Gastrocnemius medialis (tissue), 4 donors: ENCODE measurements around the gene TNFRSF13B. TPM values are rescaled to one million over a fixed set of nuclear protein-coding genes. Genes with fewer than 3 reads are reported as not detected.

ENCODE experiments used
- ATAC-seq, 2 donors: fragments of 150-250 bp; one replicate each; pipeline ENCODE4 v1.9.1; 2016
- DNase-seq, 2 donors: peaks; one replicate each; pipeline ENCODE4 v3.0.0-alpha.2; 2019
- H3K27ac ChIP-seq, 4 donors: fragments of 200-600 bp; sonication (generic); 1 replicate in 1 of 4; 2 replicates in 3 of 4; pipeline ENCODE4 v1.5.1; 2016 to 2018; ENCODE audit warnings: mild to moderate bottlenecking in 2 of 4, moderate library complexity in 1 of 4
- H3K27me3 ChIP-seq, 3 donors: fragments of 200-600 bp; sonication (generic) in 2 of 3; 1 replicate in 1 of 3; 2 replicates in 2 of 3; pipeline versions ENCODE4 v1.5.1 to v1.6.0; 2016 to 2019; ENCODE audit warnings: mild to moderate bottlenecking in 1 of 3, moderate library complexity in 1 of 3
- H3K36me3 ChIP-seq, 2 donors: fragments of 200-600 bp; sonication (generic) in 1 of 2; one replicate each; pipeline ENCODE4 v1.5.1; 2017 to 2018
- H3K4me1 ChIP-seq, 2 donors: fragments of 200-600 bp; sonication (generic) in 1 of 2; one replicate each; pipeline ENCODE4 v1.5.1; 2016 to 2017; ENCODE audit warnings: mild to moderate bottlenecking in 2 of 2
- H3K4me3 ChIP-seq, 4 donors: fragments of 200-600 bp; sonication (generic) in 3 of 4; 1 replicate in 1 of 4; 2 replicates in 3 of 4; pipeline ENCODE4 v1.5.1; 2016 to 2019; ENCODE audit warnings: mild to moderate bottlenecking in 2 of 4
- H3K9me3 ChIP-seq, 3 donors: fragments of 200-600 bp; sonication (generic) in 2 of 3; 1 replicate in 1 of 3; 2 replicates in 2 of 3; pipeline ENCODE4 v1.5.1; 2016 to 2019
- POLR2A ChIP-seq, 2 donors: fragments of 450-650 bp; IDR thresholded peaks; one replicate each; pipeline ENCODE4 v1.6.1; 2017; ENCODE audit warnings: antibody characterized with exemption in 2 of 2, mild to moderate bottlenecking in 2 of 2, moderate library complexity in 2 of 2
- in situ Hi-C, 4 donors: fragments of 200-750 bp; cut with MboI; loops; one replicate each; pipeline versions ENCODE4 v1.15.0 to v1.8.0; 2017; ENCODE audit warnings: low sequenced_read_pairs in 4 of 4
- intact Hi-C: fragments of 100-400 bp; cut with DNase I; formaldehyde crosslinking; loops from one replicate; pipeline ENCODE4 v1.15.1; 2023; ENCODE audit warnings: low total_unique reads
- total RNA-seq, 4 donors: library from RNA; depleted of rRNA; stranded (reverse); fragments of >200 nt; gene quantifications; one replicate each; pipeline versions ENCODE4 v1.1.0 to v1.2.3, GENCODE V29; 2016
- TF ChIP-seq, protein P1 (sequence below), 5 experiments: fragments of 450-650 bp in 3 of 5; fragments of 200-600 bp in 2 of 5; sonication (generic) in 2 of 5; IDR thresholded peaks in 4 of 5; conservative IDR thresholded peaks in 1 of 5; 1 replicate in 4 of 5; 2 replicates in 1 of 5; pipeline ENCODE4 v1.5.1; 2016 to 2019; ENCODE audit warnings: antibody characterized with exemption in 5 of 5, mild to moderate bottlenecking in 3 of 5, moderate library complexity in 3 of 5

Gene TNFRSF13B
- total RNA-seq, 4 donors from 2014 or later: not detected

DNA sequence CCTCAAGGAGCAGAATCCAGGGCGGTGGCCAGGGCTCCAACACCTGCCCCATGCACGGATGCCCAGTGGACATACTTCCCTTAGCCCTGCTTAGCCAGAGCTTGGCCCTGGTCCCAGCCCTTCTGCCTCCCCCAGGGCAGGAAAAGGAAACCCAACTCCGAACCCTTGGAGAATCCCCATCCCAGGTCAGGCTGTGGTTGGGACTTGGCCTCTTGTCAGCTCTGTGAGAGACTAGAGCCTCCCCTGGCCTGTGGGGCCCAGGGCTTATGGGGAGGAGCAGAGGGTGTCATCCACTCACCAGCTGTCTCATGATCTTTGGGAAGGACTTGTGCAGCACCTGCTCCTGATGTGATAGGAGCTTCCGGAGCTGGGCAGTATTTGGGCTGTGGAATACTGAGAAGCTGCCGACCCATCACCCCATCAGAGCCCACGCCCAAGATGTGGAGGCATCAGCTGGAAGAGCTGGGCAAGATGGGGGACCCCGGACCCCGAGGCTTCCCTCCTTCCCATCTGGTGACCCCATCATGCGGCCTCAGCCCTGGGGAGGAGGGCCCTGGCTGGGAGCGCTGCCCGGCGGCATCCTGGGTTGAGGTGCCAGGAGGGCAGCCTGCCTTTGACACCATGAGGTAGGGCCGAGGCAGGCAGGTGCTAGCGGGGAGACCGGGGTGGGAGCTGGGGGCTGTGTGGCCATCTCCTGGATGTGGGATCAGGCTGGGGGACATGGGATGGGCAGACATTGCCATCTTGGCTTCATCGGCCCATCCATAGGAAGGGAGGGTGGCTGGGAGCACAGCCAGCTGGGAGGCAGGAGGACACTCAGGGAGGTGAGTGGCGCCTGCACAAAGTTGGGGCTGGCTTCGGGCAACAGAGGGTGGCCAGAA lies 45.1 kb downstream of the TNFRSF13B start:
- intact Hi-C loops: no loop called here
- Histone ChIP-seq H3K27ac (no peak overlapping the region), H3K27me3 (no peaks in the 10 kb centered on the region), H3K36me3 (no peaks in the 10 kb centered on the region), H3K4me3 (no peak overlapping the region), H3K4me1 (no peaks in the 10 kb centered on the region), H3K9me3 (no peaks in the 10 kb centered on the region)
- in situ Hi-C loops: no loop called here
- DNase-seq (no peak), ATAC-seq (no peak)
- TF ChIP-seq, protein P1, sequence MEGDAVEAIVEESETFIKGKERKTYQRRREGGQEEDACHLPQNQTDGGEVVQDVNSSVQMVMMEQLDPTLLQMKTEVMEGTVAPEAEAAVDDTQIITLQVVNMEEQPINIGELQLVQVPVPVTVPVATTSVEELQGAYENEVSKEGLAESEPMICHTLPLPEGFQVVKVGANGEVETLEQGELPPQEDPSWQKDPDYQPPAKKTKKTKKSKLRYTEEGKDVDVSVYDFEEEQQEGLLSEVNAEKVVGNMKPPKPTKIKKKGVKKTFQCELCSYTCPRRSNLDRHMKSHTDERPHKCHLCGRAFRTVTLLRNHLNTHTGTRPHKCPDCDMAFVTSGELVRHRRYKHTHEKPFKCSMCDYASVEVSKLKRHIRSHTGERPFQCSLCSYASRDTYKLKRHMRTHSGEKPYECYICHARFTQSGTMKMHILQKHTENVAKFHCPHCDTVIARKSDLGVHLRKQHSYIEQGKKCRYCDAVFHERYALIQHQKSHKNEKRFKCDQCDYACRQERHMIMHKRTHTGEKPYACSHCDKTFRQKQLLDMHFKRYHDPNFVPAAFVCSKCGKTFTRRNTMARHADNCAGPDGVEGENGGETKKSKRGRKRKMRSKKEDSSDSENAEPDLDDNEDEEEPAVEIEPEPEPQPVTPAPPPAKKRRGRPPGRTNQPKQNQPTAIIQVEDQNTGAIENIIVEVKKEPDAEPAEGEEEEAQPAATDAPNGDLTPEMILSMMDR (IDR thresholded peaks at IDR 0.05 in 4 of 5, conservative IDR thresholded peaks at IDR 0.05 in 1 of 5): no peak
- no peak for TF ChIP-seq POLR2A (IDR thresholded peaks at IDR 0.05)

DNA sequence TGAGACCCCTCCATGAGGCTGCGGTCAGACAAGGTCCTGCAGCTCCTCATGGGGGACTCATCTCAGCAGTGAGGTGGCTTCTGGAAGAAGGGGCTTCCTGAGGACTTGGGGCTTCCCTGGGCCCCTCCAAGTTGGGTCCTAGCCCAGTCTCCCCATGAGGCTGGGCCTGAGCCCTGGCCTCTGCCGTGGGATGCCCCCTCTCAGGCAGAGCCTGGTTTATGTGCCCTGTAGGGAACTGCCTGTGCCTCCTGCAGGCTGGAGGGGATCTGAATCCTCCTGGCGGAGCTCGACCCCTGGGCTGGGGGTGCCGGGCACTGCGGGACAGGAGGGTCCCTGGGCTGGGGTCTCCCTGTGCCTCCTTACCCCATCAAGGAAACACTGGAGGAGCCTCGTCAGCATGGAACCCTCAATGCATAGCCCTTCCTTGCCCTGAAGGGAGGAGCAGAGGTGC lies 45.8 kb downstream of the TNFRSF13B start:
- no peak overlapping the region for H3K27ac ChIP-seq
- H3K36me3 ChIP-seq: no peaks in the 10 kb centered on the region
- intact Hi-C loops (no loop called here), in situ Hi-C loops (no loop called here)
- TF ChIP-seq, protein P1 (IDR thresholded peaks at IDR 0.05 in 4 of 5, conservative IDR thresholded peaks at IDR 0.05 in 1 of 5): no peak
- no peak for TF ChIP-seq POLR2A (IDR thresholded peaks at IDR 0.05)
- H3K27me3 ChIP-seq: no peaks in the 10 kb centered on the region
- DNase-seq (no peak), ATAC-seq (no peak)
- H3K4me3 ChIP-seq: no peak overlapping the region
- H3K9me3 ChIP-seq: no peaks in the 10 kb centered on the region
- no peaks in the 10 kb centered on the region for H3K4me1 ChIP-seq

DNA sequence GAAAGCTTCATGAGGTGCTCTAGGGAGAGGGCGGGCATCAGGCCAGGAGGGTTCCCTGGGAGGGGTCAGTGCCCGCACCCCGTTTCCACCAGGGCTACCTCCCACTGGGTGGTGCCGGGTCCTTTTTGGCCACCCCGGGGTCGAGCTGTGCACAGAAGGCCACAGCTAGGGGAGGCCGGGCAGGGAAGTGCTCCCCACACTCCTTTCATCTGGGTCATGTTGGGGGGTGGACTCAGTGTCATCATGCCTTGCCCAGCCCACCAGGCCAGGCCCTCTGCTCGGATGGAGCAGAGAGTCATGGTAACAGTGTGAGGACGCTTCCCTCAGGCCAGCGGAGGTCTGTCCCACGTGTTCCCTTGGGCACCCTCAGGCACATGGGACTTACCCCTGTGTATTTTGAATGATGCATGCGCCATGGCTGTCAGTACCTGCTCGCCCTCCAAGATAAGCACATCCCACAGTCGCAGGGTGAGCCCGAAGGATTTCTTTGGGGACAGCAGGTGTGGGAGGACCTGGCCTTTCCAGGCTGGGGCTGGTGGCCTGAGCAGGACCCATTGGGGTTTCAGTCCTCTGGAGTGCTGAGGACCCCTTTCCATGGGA lies 46.4 kb downstream of the TNFRSF13B start:
- H3K4me1 ChIP-seq: no peaks in the 10 kb centered on the region
- no peaks in the 10 kb centered on the region for H3K27me3 ChIP-seq
- H3K27ac ChIP-seq: no peak overlapping the region
- intact Hi-C loops: no loop called here
- in situ Hi-C loops: no loop called here
- no peaks in the 10 kb centered on the region for H3K9me3 ChIP-seq
- H3K36me3 ChIP-seq: no peaks in the 10 kb centered on the region
- H3K4me3 ChIP-seq: no peak overlapping the region
- TF ChIP-seq, protein P1 (IDR thresholded peaks at IDR 0.05 in 4 of 5, conservative IDR thresholded peaks at IDR 0.05 in 1 of 5): no peak
- TF ChIP-seq POLR2A (IDR thresholded peaks at IDR 0.05): no peak
- no peak for ATAC-seq
- DNase-seq: no peak

DNA sequence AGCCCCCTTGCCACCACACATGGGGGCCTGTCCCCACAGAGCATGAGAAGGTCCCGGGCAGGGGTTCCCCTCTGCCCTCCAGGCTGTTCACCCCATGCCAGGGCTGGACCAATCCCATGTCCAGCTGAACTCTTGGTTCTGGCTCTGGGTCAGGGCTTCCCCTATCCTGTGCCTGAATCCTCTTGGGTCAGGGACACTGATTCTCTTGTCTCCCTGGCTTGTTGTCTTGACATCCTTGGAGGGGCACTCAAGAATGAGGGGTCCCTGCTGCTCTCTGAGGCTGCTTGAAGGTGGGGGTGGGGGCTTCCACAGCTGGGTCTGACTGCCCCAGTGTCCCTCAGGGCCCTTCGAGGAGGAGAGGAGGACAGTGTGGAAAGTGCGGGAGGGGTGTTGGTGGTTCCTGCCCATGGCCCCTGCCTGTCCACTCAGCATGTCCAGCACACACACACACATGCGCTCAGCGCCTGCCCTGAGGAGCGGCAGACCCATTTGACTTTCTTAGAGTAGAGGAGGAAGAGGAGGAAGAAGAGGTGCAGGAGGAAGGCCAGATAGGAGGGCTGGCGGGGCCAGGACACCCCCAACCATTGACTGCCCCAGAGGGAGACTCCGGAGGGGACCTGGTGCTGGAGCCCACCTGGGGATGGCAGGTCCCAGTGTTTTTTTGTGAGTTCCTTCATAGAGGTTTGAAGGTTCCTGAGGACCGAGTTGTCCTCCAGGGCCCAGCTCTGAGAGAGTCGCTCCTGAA lies 47.0 kb downstream of the TNFRSF13B start:
- in situ Hi-C loops (no loop called here), intact Hi-C loops (no loop called here)
- ATAC-seq (no peak), DNase-seq (no peak)
- H3K9me3 ChIP-seq: no peaks in the 10 kb centered on the region
- no peak overlapping the region for H3K27ac ChIP-seq
- no peaks in the 10 kb centered on the region for H3K36me3 ChIP-seq
- H3K4me1 ChIP-seq: no peaks in the 10 kb centered on the region
- H3K4me3 ChIP-seq: no peak overlapping the region
- no peak for TF ChIP-seq POLR2A (IDR thresholded peaks at IDR 0.05)
- TF ChIP-seq, protein P1 (IDR thresholded peaks at IDR 0.05 in 4 of 5, conservative IDR thresholded peaks at IDR 0.05 in 1 of 5): no peak
- H3K27me3 ChIP-seq: no peaks in the 10 kb centered on the region
